SK-N-SH (cell line): ENCODE measurements around the gene BORCS6. TPM values are rescaled to one million over a fixed set of nuclear protein-coding genes. Genes with fewer than 3 reads are reported as not detected.

Experiments used
- CTCF ChIA-PET: fragments of 300-600, 350-600 bp; formaldehyde crosslinking; extraction: SDS; loops from one replicate; lab custom pipeline; 2021; lab: Yijun Ruan, JAX
- POLR2A ChIA-PET: fragments of 350-600 bp; sonication (Branson Sonifier 250); formaldehyde crosslinking; extraction: SDS; loops from one replicate; lab custom pipeline; 2020; ENCODE audit warnings: antibody characterized with exemption, inconsistent platforms; lab: Yijun Ruan, JAX
- DNase-seq: peaks from one replicate; pipeline ENCODE4 v3.0.0; 2012
- H2AFZ ChIP-seq: fragments of 200-600 bp; sonication (generic); 2 replicates; pipeline ENCODE4 v1.8.1; 2016; ENCODE audit warnings: antibody characterized with exemption, mild to moderate bottlenecking, low read depth
- H3F3A ChIP-seq: fragments of 200-600 bp; sonication (generic); replicated peaks from 2 replicates; pipeline ENCODE3; 2016; ENCODE audit warnings: antibody characterized with exemption, mild to moderate bottlenecking; ENCODE audit not compliant: insufficient read depth
- H3K27ac ChIP-seq, 2 experiments: fragments of 200-500 bp in 1 of 2; fragments of 200-600 bp in 1 of 2; sonication (Bioruptor generic) in 1 of 2; sonication (generic), shearing (Covaris generic) in 1 of 2; 2 replicates each; pipeline versions ENCODE4 v1.5.1 to v1.6.1; 2014 to 2016; ENCODE audit warnings: low read depth in 2 of 2, inconsistent platforms in 1 of 2, low read length in 1 of 2, mild to moderate bottlenecking in 1 of 2, mixed read lengths in 1 of 2
- H3K27me3 ChIP-seq: fragments of 200-600 bp; sonication (generic), shearing (Covaris generic); 2 replicates; pipeline ENCODE4 v1.6.1; 2016; ENCODE audit warnings: mixed run types; ENCODE audit not compliant: insufficient read depth
- H3K36me3 ChIP-seq, 2 experiments: fragments of 200-500 bp in 1 of 2; fragments of 200-600 bp in 1 of 2; sonication (Bioruptor generic) in 1 of 2; sonication (generic) in 1 of 2; replicated peaks in 1 of 2; 2 replicates each; pipeline versions ENCODE3 to v1.5.1; 2014 to 2016; ENCODE audit warnings: low read length in 1 of 2, mild to moderate bottlenecking in 1 of 2; ENCODE audit not compliant: insufficient read depth in 2 of 2, control insufficient read depth in 1 of 2
- H3K4me1 ChIP-seq, 2 experiments: fragments of 200-500 bp in 1 of 2; fragments of 200-600 bp in 1 of 2; sonication (Bioruptor generic) in 1 of 2; sonication (generic), shearing (Covaris generic) in 1 of 2; 2 replicates each; pipeline versions ENCODE4 v1.5.1 to v1.6.1; 2014 to 2016; ENCODE audit warnings: low read depth in 1 of 2, low read length in 1 of 2, mixed run types in 1 of 2; ENCODE audit not compliant: insufficient read depth in 2 of 2, control insufficient read depth in 1 of 2
- H3K4me2 ChIP-seq: fragments of 200-600 bp; sonication (generic), shearing (Covaris generic); 2 replicates; pipeline ENCODE4 v1.6.1; 2017; ENCODE audit warnings: mixed run types
- H3K4me3 ChIP-seq, 2 experiments: fragments of 200-500 bp in 1 of 2; fragments of 200-600 bp in 1 of 2; sonication (Bioruptor generic) in 1 of 2; sonication (generic), shearing (Covaris generic) in 1 of 2; 2 replicates each; pipeline versions ENCODE4 v1.5.1 to v1.8.1; 2014 to 2016; ENCODE audit warnings: low read depth in 2 of 2, inconsistent platforms in 1 of 2, low read length in 1 of 2, mild to moderate bottlenecking in 1 of 2, mixed read lengths in 1 of 2, moderate library complexity in 1 of 2
- H3K79me2 ChIP-seq: fragments of 200-600 bp; sonication (generic); 2 replicates; pipeline ENCODE4 v1.8.1; 2017; ENCODE audit warnings: mild to moderate bottlenecking; ENCODE audit not compliant: insufficient read depth
- H3K9ac ChIP-seq: fragments of 200-600 bp; sonication (generic); 2 replicates; pipeline ENCODE4 v1.6.1; 2017; ENCODE audit warnings: mixed run types
- H3K9me2 ChIP-seq: fragments of 200-600 bp; sonication (generic); 2 replicates; pipeline ENCODE4 v1.6.1; 2017; ENCODE audit warnings: mixed run types
- H3K9me3 ChIP-seq: fragments of 200-600 bp; sonication (generic); 2 replicates; pipeline ENCODE4 v1.6.1; 2017; ENCODE audit warnings: mixed run types, mild to moderate bottlenecking, moderate library complexity
- H4K20me1 ChIP-seq: fragments of 200-600 bp; sonication (generic); 2 replicates; pipeline ENCODE4 v1.6.1; 2017; ENCODE audit warnings: mild to moderate bottlenecking, mixed run types; ENCODE audit not compliant: insufficient read depth
- CHD2 ChIP-seq: fragments of 150-350 bp; IDR thresholded peaks from 2 replicates; pipeline ENCODE4 v1.6.1; 2018; ENCODE audit warnings: low read length; ENCODE audit not compliant: partially characterized antibody
- ELF1 ChIP-seq: IDR thresholded peaks from 2 replicates; pipeline ENCODE4 v1.4.0; 2012
- GABPA ChIP-seq: IDR thresholded peaks from 2 replicates; pipeline ENCODE4 v1.4.0; 2012; ENCODE audit warnings: low read depth, mild to moderate bottlenecking
- GATA2 ChIP-seq: sonication (generic); formaldehyde crosslinking; IDR thresholded peaks from 2 replicates; pipeline ENCODE4 v1.5.0; 2020; ENCODE audit warnings: mild to moderate bottlenecking, missing genetic modification reagents
- MAX ChIP-seq: IDR thresholded peaks from 2 replicates; pipeline ENCODE4 v1.4.0; 2012; ENCODE audit warnings: low read depth
- MEF2A ChIP-seq: IDR thresholded peaks from 2 replicates; pipeline ENCODE4 v1.4.0; 2012; ENCODE audit warnings: low read depth, borderline replicate concordance
- RCOR1 ChIP-seq: fragments of 150-350 bp; IDR thresholded peaks from 2 replicates; pipeline ENCODE4 v1.6.1; 2017; ENCODE audit warnings: antibody characterized with exemption, low read length
- RFX5 ChIP-seq: IDR thresholded peaks from 2 replicates; pipeline ENCODE4 v1.6.1; 2012; ENCODE audit warnings: mild to moderate bottlenecking, improper control_type of control experiment, low read length
- RXRA ChIP-seq: IDR thresholded peaks from 2 replicates; pipeline ENCODE4 v1.4.0; 2012; ENCODE audit warnings: low read depth, mild to moderate bottlenecking, borderline replicate concordance
- SIN3A ChIP-seq: IDR thresholded peaks from 2 replicates; pipeline ENCODE4 v1.6.1; 2012; ENCODE audit warnings: low read depth, mild to moderate bottlenecking, low read length, moderate library complexity, borderline replicate concordance
- SMC3 ChIP-seq: IDR thresholded peaks from 2 replicates; pipeline ENCODE4 v1.6.1; 2012; ENCODE audit warnings: low read depth, low read length, improper control_type of control experiment
- TAF1 ChIP-seq: IDR thresholded peaks from 2 replicates; pipeline ENCODE4 v1.6.1; 2012; ENCODE audit warnings: low read depth, mild to moderate bottlenecking, low read length, moderate library complexity, borderline replicate concordance
- TEAD4 ChIP-seq: IDR thresholded peaks from 2 replicates; pipeline ENCODE4 v1.4.0; 2012; ENCODE audit warnings: mild to moderate bottlenecking, borderline replicate concordance; ENCODE audit not compliant: insufficient read depth
- ZBTB33 ChIP-seq: IDR thresholded peaks from 2 replicates; pipeline ENCODE4 v1.4.0; 2012; ENCODE audit warnings: low read depth, borderline replicate concordance
- WGBS: methylation state at CpG from one replicate; pipeline ENCODE4 v1.1.6; 2017; ENCODE audit warnings: low lambda C conversion rate; 5-methylcytosine and 5-hydroxymethylcytosine counted together
- polyA plus RNA-seq, 3 experiments: library from polyadenylated mRNA; depleted of rRNA; stranded (reverse); fragments of >200 nt; gene quantifications; 2 replicates each; pipeline ENCODE4 v1.2.3, GENCODE V29; 2012
- TF ChIP-seq, protein P1 (sequence below): fragments of 200-600 bp; sonication (generic); IDR thresholded peaks from 2 replicates; pipeline ENCODE4 v1.6.1; 2017; ENCODE audit warnings: antibody characterized with exemption, mild to moderate bottlenecking, moderate library complexity

BORCS6 gene
- polyA plus RNA-seq, 1 of the 3 experiments (the other 2 are of a cell fraction) = 4.3 TPM

GRCh38 chr17:8192070-8192815 lies 2.3 kb upstream of the BORCS6 start (continued):
- TF ChIP-seq SIN3A (no peak), GATA2 (CRISPR knock-in tag) (no peak), MAX (peak; percentile 51; the same call in 1 of the 2 replicates), CHD2 (peak; percentile 22), TAF1 (peak; percentile 78), RXRA (no peak), SMC3 (no peak), GABPA (no peak), MEF2A (no peak)
- TF ChIP-seq, protein P1, sequence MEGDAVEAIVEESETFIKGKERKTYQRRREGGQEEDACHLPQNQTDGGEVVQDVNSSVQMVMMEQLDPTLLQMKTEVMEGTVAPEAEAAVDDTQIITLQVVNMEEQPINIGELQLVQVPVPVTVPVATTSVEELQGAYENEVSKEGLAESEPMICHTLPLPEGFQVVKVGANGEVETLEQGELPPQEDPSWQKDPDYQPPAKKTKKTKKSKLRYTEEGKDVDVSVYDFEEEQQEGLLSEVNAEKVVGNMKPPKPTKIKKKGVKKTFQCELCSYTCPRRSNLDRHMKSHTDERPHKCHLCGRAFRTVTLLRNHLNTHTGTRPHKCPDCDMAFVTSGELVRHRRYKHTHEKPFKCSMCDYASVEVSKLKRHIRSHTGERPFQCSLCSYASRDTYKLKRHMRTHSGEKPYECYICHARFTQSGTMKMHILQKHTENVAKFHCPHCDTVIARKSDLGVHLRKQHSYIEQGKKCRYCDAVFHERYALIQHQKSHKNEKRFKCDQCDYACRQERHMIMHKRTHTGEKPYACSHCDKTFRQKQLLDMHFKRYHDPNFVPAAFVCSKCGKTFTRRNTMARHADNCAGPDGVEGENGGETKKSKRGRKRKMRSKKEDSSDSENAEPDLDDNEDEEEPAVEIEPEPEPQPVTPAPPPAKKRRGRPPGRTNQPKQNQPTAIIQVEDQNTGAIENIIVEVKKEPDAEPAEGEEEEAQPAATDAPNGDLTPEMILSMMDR = no peak

- Histone ChIP-seq H3K9me2 (no peaks in the 10 kb centered on the region), H3K4me2 (peak overlapping the region; percentile 93; the same call in 1 of the 2 replicates), H2AFZ (peak overlapping the region; percentile 74), H3K27me3 (no peaks in the 10 kb centered on the region), H3F3A (peaks cover 42% of the 10 kb centered on the region), H3K36me3 (no peaks in the 10 kb centered on the region), H3K9me3 (no peaks in the 10 kb centered on the region), H4K20me1 (peaks cover 13% of the 10 kb centered on the region), H3K4me3 (peak overlapping the region; percentile 12 to 79; a peak in 3 of 4 replicates), H3K27ac (peak overlapping the region; percentile 35 to 72), H3K9ac (no peak overlapping the region), H3K4me1 (peaks cover 9 to 33% of the 10 kb centered on the region in 2 experiments; a peak in 3 of 4 replicates), H3K79me2 (peaks cover 18% of the 10 kb centered on the region; the same call in 1 of the 2 replicates)
- ChIA-PET POLR2A (interaction anchor here (0.6 to 3.1 kb wide), 7 partner anchors 10 to 34 kb away, joined by 3 to 22 read pairs (median 5); partner anchors contain the start of gene AURKB), CTCF (interaction anchor here (0.8 to 5.5 kb wide), 4 partner anchors 33 to 130 kb away, joined by 3 to 55 read pairs (median 4); no protein-coding TSS in a partner anchor)
- no peak for DNase-seq
- 43% methylated on average over 6 of the region's 6 CpGs for WGBS
- TF ChIP-seq, protein P1 = no peak
- TF ChIP-seq ZBTB33 = no peak
- TF ChIP-seq RCOR1 = no peak
- no peak for TF ChIP-seq ELF1
- TF ChIP-seq RFX5 = no peak
- TF ChIP-seq MEF2A = no peak
- no peak for TF ChIP-seq TEAD4
These were observed 526 bp upstream of the BORCS6 start for GRCh38 chr17:8190506-8190905.
